Measurements from ENCODE around the gene TNPO3. TPM values are rescaled to one million over a fixed set of nuclear protein-coding genes. Genes with fewer than 3 reads are reported as not detected.

The TNPO3 gene
- total and polyA plus RNA-seq, 10 of the 15 experiments (the other 5 are each of a cell fraction or from before 2014, with no cell fraction given), result 17.6 to 91.8 (median 65.9) TPM

DNA sequence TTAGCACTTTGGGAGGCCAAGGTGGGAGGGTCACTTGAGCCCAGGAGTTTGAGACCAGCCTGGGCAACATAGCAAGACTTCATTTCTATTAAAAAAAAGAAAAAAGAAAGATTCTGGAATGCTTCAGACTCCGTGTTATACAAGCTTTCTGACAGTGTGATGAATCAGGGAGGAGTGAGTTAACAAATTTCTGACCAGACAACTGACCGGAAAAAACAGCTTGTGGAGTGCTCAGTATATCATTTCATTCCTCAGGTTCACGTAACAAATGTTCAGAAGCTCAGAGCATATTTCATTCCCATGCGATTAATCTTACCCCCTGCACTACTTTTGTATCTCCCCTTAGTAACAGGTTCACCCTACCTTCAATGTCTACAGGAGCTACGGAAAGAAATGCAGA is 28.6 kb upstream of the TNPO3 start:
- H4K20me1 ChIP-seq (ENCODE audit: control insufficient read depth, insufficient read depth), result no peaks in the 10 kb centered on the region
- in situ Hi-C loops (cut with MboI), result no loop called here
- no peak overlapping the region for H3K4me2 ChIP-seq (ENCODE audit: control insufficient read depth, insufficient read depth)
- no TSS peak for BruUV-seq (replicated peaks)
- intact Hi-C loops (cut with micrococcal nuclease; ENCODE audit: unreplicated experiment), result no loop called here
- ChIA-PET POLR2A (interaction anchor here (0.5 to 1.2 kb wide), 2 partner anchors 32 to 142 kb away, joined by 3 read pairs; no protein-coding TSS in a partner anchor), SMC1A (ENCODE audit: uncharacterized antibody, unreplicated experiment) (interaction anchor here (0.7 to 2.3 kb wide), 7 partner anchors 20 to 186 kb away, joined by 3 to 18 read pairs (median 4); partner anchors contain the start of gene TNPO3), CTCF (interaction anchor here (0.6 to 2.1 kb wide), 7 partner anchors 8 to 654 kb away, joined by 3 to 8 read pairs (median 3); no protein-coding TSS in a partner anchor), RAD21 (ENCODE audit: unreplicated experiment) (interaction anchor here (0.6 kb wide), 1 partner anchor 80 kb away, joined by 3 read pairs; no protein-coding TSS in a partner anchor)
- WGBS (ENCODE audit: insufficient coverage, insufficient replicate concordance, low lambda C conversion rate, missing lambda C conversion rate), result 84% methylated on average over 5 of the region's 5 CpGs
- no peak overlapping the region for H2AFZ ChIP-seq (ENCODE audit: control insufficient read depth, low read depth, low read length)
- no peaks in the 10 kb centered on the region for H3K27me3 ChIP-seq (replicated peaks in 1 of 2; ENCODE audit: control insufficient read depth in 2 of 2, insufficient read depth in 2 of 2, low read length in 1 of 2)
- H3K4me1 ChIP-seq (ENCODE audit: control insufficient read depth, insufficient read depth, low read length), result no peaks in the 10 kb centered on the region
- FAIRE-seq, result no peak
- TF ChIP-seq HDAC2 (IDR thresholded peaks at IDR 0.05) (no peak), ZZZ3 (IDR thresholded peaks at IDR 0.05; ENCODE audit: control insufficient read depth, insufficient read length, low read depth) (no peak), ZNF217 (IDR thresholded peaks at IDR 0.05) (no peak), JUND (IDR thresholded peaks at IDR 0.05; ENCODE audit: low read depth, low read length) (no peak), KDM1A (IDR thresholded peaks at IDR 0.05; ENCODE audit: borderline replicate concordance) (no peak), POU2F2 (IDR thresholded peaks at IDR 0.05; ENCODE audit: borderline replicate concordance, low read depth, low read length) (no peak)
- TF ChIP-seq, protein P1, sequence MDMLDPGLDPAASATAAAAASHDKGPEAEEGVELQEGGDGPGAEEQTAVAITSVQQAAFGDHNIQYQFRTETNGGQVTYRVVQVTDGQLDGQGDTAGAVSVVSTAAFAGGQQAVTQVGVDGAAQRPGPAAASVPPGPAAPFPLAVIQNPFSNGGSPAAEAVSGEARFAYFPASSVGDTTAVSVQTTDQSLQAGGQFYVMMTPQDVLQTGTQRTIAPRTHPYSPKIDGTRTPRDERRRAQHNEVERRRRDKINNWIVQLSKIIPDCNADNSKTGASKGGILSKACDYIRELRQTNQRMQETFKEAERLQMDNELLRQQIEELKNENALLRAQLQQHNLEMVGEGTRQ (IDR thresholded peaks at IDR 0.05; ENCODE audit: borderline replicate concordance, low read depth, low read length), result no peak
- no peak for ATAC-seq
- no peak overlapping the region for H3K27ac ChIP-seq (ENCODE audit: control insufficient read depth, insufficient read depth)
- H3K36me3 ChIP-seq (ENCODE audit: control insufficient read depth in 2 of 2, insufficient read depth in 2 of 2, low read length in 1 of 2), result no peaks in the 10 kb centered on the region
- no peaks in the 10 kb centered on the region for H3K79me2 ChIP-seq (ENCODE audit: control insufficient read depth, insufficient read depth, low read length)
- H3K4me3 ChIP-seq, result no peak overlapping the region
- no peak overlapping the region for H3K9ac ChIP-seq (ENCODE audit: control insufficient read depth, insufficient read depth, low read length)
- no peak for DNase-seq (ENCODE audit: low read depth, low spot score)
- H3K9me3 ChIP-seq (replicated peaks; ENCODE audit: control insufficient read depth, insufficient read depth, low read length), result no peaks in the 10 kb centered on the region
